Activated CD8-positive, alpha-beta memory T cell treated with anti-CD3 and anti-CD28 coated beads, Interleukin-2, amount 50 U/mL, for 48 hours (primary cell): Measurements from ENCODE around the gene SLC6A8.
"Not testable (repeated sequence)": the region's sequence is repeated elsewhere in the genome, so short reads cannot be mapped to it uniquely, and the experiment has no call there.

Source experiments
- DNase-seq: peaks from one replicate; pipeline ENCODE4 v3.0.0-alpha.2; 2020

Gene SLC6A8

DNA sequence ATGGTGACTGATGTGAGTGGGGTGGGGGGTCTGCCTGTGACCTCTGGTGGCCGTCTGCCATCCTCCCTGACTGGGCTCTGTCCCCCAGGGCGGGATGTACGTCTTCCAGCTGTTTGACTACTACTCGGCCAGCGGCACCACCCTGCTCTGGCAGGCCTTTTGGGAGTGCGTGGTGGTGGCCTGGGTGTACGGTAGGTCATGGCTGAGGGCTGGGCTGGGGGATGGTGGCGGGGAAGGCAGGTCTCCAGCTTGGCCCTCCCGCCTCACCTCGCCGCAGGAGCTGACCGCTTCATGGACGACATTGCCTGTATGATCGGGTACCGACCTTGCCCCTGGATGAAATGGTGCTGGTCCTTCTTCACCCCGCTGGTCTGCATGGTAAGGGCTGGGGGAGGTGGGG is 6.5 kb downstream of the SLC6A8 start:
- not testable (repeated sequence) for DNase-seq

DNA sequence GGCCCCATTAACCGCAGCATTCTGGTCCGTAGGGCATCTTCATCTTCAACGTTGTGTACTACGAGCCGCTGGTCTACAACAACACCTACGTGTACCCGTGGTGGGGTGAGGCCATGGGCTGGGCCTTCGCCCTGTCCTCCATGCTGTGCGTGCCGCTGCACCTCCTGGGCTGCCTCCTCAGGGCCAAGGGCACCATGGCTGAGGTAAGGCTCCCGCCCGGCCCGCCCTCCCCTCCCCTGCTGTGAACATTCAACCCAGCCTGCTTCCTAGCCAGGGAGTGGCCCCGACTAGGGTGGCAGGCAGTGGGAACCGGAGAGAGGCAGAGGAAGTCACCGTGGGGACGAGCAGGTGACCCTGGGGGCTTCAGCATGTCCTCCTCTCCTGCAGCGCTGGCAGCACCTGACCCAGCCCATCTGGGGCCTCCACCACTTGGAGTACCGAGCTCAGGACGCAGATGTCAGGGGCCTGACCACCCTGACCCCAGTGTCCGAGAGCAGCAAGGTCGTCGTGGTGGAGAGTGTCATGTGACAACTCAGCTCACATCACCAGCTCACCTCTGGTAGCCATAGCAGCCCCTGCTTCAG is 7.1 kb downstream of the SLC6A8 start:
- no peak for DNase-seq

DNA sequence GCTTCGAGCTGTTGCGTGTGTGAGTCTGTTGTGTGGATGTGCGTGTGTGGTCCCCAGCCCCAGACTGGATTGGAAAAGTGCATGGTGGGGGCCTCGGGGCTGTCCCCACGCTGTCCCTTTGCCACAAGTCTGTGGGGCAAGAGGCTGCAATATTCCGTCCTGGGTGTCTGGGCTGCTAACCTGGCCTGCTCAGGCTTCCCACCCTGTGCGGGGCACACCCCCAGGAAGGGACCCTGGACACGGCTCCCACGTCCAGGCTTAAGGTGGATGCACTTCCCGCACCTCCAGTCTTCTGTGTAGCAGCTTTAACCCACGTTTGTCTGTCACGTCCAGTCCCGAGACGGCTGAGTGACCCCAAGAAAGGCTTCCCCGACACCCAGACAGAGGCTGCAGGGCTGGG is 8.4 kb downstream of the SLC6A8 start:
- no peak for DNase-seq

DNA sequence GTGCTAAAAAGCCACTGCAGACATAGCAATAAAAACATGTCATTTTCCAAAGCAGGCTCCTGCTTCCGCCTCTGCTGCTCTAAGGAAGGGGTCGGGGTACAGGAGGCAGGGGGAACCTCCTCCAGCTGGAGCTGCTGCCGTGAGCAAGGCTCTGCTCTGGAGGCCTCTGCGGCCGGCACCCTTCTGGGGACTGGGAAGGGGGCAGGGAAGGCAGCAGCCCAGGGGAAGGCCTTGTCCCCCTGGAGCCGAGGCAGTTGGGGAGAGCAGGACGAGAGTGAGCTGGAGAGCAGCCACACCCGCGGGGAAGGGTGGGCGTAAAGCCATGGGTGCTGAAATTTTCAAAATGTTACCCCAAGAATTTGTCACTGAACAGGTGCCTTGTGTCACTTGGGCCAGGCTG is 8.8 kb downstream of the SLC6A8 start:
- not testable (repeated sequence) for DNase-seq

DNA sequence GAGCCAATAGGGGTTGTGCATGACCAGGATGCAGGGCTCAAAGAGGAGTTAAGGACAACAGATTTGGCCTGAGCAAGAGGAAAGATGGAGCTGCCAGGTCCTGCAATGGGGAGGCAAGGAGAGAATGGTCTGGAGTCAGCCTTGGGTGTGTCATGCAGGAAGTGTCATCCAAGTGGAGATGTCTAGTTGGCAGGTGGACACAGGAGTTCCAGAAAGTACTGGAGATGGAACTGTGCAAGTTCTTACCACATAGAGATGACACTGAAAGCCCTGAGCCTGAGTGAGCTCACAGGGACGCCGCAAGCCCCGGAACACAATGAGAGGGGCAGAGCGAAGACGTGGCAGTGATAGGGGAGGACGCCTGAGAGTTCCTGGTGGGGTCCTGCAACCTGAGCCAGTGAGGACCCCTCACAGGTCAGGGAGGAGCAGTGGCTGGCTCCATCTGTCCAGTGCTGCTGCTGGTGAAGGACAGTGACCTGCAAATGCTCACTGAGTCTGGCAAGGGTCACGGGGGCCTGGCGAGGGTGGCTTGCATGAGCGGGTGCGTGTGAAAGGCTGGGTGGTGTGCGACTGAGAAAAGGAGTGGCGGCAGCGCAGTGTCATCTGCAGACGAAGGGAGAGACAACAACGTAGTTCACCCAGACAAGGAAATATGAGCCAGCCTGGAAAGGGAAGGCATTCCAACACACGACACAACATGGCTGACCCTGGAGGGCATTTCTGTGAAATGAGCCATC is 9.4 kb downstream of the SLC6A8 start:
- DNase-seq, result not testable (repeated sequence)

DNA sequence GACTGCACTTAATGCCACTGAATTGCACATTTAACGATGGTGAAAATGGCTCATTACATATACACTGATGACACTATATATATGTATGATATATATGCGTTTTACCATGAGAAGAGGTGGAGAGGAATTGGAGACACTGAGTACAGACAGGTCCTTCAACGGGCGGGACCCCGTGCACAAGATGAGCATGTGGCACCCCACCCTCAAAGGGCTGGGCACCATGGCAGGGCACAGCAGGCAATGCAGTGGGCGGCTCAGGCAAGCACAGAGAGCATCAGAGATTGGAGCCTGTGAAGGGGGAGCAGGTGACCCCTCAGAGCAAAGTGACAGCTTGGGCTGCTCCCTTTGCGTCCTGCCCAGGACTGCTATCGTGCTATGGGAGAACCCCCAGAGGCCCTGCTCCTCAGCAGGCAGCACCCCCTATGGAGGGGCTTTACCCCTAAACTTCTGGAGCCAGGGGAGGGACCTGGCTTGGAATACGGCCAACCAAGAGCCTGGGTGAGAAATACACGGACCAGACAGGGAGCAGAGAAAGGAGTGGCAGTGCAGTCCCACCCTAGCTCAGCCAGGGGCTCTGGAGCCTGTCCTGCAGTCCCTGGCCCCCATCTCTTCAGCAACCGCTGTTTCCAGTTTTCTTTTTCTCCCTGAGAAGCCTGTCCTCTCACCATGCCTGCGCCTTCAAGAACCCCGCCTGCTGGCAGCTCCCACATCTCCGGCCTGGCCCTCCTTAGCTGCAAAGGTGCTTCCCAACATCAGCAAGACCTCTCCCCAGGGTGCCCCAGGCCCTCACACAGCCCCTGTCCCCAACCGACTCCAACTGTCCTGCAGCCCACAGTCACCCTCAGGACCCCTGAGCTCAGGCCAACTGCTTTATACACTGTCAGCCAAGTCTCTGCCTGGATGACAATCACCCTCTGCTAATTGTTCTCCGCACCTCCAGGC is 10.5 kb downstream of the SLC6A8 start:
- DNase-seq, result no peak

DNA sequence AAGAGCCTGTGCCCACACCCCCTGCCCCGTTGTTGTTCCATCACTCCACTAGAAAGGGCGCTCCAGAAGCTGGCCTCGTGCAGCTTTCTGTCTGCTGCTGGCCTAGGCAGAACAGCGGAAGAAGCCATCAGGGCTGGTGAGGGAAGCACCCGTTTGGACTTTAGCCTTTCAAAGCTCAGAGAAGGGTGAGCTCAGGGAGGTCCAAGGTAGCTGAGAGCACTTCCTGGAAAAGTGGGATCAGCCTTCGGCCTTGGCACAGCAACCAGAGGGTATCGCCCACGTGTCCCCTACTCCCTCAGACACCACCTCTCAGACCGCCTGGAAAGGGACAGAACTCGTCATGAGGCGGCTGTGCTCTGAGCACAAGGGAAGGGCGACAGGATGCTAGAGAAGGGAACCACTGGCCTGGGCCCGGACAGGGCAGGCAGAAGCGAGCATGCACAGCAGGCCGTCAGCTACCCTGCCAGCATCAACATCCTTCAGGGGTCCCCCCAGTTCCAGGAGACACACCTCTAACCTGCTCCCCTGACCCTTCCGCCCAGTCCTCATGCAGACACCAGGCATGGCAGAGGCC is 11.6 kb downstream of the SLC6A8 start:
- not testable (repeated sequence) for DNase-seq

DNA sequence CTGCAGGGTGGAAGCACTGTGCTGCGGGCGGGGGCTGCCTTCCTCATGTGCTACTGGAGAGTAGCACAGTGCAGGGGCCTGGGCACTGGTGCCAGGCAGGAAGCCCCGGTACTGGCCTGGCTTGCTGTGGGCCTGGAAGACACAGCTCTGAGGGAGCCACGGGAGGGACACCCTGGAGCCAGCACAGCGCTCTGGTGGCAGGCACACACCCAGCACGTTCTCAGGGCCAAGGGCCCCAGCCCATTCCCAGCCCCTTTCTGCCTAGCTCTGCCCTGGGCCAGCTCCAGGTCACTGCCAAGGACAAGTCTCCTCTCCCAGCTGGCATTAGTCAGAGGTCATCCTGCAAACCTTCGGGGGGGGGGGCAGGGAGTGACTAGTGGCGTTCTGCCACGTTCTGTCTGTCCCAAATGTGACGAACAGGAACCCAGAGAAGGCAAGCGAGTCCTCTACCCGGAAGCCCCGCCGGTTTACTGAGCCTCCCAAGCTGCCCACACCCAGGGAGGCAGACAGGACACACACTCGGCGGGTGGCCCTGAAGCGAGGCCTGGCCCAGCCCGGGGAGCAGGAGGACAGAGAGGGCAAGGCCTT is 12.2 kb downstream of the SLC6A8 start:
- not testable (repeated sequence) for DNase-seq

DNA sequence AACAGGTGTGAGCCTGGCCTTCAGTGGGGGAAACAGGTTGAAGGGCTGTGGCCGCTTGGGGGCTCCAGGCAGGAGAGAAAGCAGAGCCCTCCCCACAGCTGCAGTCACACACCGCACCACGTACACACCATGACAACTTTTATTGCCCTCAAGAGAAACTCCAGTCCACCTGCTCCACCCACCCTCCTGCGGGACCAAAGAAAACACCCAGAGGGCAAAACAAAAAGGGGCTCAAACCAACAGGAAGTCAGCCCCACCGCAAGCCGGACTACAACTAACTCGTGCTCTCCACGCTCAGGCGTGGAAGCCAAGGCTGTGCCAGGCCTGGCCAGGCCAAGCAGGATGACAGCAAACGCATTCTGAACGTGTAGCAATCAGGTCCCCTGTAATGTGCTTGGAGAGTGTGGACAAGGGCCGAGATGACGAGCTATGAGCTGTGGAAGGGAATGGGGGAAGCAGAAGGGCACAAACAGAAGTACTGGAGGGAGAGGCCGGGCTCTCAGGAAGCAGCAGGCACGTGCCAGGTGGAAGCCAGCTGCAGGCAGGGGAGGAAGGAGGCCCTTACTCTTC is 12.7 kb downstream of the SLC6A8 start:
- no peak for DNase-seq

DNA sequence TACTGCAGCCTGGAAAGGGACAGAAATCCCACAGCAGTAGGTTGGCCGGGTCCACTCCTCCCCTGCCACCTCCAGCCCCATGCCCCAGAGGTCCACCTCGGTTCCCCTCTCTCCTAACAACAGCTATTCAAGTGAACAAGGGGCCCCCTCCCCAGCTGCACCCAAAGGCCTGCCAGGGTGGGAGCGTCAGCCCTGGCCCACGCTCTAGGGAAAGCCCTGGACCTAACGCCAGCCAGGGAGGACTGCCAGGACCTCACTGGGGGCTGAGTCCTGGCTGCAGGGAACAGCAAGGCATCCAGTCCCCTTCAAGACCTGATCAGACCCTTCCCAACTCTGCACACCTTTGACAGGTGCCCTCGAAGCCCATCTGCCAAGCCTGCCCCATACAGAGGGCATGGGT is 13.2 kb downstream of the SLC6A8 start:
- DNase-seq, result no peak

DNA sequence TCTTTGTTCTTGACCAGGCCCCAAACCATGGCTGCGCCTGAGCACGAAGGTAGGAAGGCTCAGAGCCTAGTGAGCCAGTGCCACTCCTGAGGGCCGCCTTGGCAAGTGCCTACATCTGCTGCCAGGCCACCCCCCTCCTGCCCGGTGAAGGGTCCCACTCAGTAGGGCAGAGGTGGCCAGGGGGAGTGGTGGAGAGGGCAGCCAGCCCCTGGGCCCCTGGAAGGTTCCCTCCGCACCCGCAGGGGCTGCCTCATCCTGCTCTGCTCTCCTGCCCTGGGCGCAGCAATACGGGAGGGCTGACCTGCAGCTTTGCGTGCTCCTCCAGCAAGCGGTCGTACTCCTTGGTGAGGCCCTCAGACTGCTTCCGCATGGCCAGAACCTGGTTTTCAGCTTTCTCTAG is 14.0 kb downstream of the SLC6A8 start:
- no peak for DNase-seq

DNA sequence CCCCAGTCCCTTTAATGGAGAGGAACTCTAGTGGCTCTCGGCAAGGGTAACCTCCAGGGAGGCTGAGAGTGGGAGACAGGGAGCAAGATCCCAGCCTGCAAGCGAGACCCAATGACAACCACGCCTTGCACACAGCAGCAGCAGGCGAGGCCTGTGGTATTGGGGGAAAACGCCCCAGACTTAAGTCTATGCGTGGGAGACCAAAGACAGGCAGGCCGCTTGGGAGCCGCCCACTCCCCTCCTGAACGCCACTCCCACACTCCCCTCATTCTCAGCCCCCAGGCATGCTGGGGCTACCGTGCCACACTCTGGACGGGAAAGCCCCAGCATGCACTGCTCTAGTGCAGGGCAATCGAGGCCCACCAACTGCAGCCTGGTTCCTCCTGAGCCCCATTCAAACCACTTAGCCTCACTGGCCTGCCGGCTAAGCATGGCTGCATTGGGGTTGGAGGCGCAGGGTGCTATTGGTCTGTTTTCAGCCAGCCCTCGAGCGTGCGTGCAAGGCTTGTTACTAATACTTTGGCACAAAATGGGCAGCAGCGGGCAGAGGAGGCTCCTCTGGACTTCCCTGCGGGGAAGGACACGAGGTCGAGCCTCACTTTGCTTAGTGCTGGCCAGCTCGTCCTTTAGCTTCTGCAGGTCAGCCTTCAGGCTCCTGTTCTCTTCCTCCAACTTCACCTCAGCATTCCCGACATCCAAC is 14.8 kb downstream of the SLC6A8 start:
- DNase-seq, result no peak

DNA sequence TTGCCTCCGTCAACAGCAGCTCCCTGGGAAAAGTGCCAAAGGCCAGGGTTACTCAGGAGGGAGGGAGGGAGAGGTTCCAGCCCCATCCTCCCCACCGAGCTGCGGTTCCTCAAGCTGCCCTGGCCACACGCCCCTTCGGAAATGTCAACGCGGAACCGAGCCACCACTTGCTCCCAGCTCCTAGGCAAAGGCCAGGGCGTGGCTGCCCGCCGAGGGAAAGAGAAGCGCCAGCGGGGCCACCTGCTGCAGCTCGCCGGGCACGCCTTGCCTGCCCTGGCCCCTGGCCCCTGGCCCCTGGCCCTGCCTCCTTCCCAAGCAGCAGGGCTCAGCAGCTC is 15.3 kb downstream of the SLC6A8 start:
- no peak for DNase-seq

DNA sequence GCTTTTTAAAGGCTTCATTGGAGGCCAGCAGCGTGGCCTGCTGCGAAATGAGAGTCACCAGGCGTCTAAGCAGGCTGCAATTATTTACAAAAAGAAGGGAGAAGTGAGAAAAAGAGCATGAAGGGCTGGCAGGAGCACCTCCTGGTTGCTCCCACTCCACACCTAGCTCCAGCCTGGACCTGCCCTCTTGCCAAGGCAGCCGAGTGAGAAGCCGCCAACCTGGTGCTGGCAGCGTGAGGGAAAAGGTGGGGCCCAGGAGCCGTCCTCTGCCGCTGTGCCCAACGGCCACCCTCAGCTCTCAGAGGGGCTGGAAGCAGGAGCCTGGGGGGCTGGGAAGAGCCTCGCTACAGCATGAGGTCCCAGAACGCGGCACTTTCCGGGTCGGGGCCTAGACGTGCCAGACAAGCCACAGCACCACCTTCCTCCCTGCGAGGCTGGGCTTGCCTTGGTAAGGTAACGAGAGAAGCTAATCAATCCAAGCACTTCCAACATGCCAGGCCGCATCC is 16.3 kb downstream of the SLC6A8 start:
- DNase-seq, result no peak

DNA sequence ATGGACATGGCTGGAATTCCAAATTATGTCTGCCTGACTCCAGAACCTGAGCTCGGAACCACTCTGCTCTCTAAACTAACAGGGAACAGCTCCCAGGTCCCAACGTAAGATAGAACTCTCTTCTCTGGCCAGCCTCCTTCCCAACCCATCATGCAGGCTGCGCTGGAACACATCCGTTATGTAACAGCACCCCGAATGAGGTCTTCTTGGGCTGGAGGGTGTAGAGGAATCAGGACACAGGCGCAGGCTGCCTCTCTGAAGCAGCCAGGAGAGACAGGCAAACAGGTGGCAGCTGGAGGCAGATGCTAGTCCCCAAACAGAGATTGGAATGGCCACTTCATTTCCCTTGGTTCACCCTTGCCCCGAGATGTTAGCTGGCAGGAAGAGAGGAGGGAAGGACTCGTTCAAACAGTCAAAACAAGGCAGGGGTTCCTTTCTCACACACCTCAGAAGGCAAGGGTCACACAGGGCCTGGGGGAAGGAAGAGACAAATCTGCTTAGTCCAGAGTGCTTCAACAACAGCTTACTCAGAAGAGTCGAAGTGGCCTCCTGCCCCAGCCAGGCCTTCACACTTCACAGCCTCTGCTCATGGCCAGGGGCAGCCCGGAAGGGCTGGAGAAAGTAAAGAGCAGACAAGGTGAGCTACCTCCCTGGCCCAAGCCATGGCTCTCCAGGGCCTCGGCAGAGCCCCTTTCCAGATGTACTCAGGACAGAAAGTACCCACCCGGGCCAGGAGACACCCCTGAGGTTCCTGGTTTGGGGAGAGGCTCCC is 17.1 kb downstream of the SLC6A8 start:
- not testable (repeated sequence) for DNase-seq

DNA sequence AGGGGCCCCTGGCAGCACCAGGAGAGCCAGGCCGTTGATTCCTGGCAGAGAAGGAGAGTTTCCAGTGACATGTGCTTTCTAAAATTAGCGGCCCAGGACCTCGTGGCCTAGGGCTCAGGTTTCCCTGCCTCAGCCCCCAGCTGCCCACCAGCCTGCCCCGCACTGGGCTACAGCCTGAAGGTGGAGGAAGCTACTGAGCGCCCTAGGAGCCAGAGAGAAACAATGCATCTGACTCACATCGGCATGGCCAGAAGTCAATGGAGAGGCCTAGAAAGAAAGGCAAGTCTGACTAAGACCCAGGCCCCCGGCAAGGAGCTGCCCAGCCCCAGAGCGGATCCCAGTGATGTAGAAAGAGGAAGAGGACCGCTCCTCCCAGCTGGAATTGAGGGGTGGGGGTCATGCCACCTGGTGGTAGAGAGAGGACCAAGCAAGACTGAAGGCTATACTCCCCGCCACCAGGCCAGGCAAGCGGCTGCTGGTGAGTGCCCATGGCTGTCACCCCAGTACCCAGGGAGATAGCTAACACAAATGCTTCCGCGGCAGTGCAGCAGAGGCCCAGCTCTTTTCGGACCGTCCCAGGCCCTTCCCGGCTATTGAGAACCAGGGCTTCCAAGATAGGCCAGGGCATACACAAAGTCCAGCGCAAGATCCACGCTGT is 17.8 kb downstream of the SLC6A8 start:
- not testable (repeated sequence) for DNase-seq

DNA sequence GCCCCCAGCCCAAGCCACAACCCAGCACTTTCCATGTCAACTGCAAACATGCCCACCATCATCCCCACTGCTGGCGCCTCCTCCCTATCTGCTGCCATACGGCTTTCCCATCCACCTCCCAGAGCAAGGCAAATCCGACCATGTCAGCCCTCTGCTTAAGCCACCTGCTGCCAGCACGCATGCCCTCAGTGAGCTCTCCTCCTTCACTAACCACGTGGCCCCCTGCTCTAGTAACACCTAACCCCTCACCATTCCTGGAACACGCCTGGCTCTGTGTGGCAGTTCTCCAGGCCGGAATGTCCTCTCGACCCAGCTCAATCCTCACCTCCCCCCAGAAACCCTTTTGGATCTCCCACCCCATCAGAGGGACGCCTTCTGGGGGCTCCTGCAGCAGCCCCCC is 19.1 kb downstream of the SLC6A8 start:
- DNase-seq, result no peak

DNA sequence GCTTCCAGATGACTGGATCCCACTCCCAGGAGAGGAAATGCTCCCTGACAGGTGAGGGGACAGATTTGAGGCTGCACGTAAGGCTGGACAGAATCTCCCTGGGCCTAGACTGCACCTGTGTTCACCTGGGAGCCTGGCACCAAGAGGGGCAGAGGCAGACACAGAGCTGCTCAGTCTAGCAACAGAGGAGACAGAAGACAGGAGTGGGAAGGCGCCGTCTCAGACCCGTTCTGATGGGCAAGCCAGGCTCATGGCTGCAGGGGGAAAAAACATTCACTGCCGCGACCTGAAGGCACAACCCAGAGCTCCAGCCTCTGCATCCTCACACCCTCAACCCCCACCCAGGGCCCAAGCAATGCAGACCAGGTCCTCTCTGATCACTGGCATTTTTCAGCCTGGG is 19.7 kb downstream of the SLC6A8 start:
- no peak for DNase-seq

DNA sequence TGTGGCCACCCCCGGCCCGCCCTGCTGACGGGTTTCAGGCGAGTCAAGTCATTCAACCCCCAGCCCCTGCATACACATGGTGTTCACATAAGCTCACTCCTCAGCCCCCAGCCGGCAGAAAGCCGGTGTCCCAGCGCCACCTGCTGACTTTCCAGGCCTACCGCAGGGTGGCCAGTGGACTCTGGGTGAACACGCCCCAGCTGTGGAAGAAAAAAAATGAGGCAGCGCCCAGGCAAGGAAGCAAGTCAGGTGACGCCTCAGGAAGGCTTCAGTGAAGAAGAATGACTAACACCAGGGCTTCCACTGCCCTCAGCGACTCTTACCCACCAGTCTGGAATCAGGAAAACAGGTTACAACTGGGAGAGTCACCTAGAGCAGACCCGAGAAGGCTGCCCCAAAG is 20.7 kb downstream of the SLC6A8 start:
- DNase-seq, result no peak
